ENCODE data around the gene MRPS23. TPM values are rescaled to one million over a fixed set of nuclear protein-coding genes. Genes with fewer than 3 reads are reported as not detected.

Gene MRPS23
- total RNA-seq, 1 donor from 2014 or later: 84.8 TPM

GRCh38 chr17:57874058-57874419, 24.2 kb upstream of the MRPS23 start:
- Mint-ChIP-seq H3K9me3 (no peaks in the 10 kb centered on the region), H3K27me3 (peaks cover 13% of the 10 kb centered on the region), H3K36me3 (ENCODE audit: low read depth) (no peaks in the 10 kb centered on the region), H3K4me1 (peaks cover 4% of the 10 kb centered on the region), H3K27ac (no peak overlapping the region), H3K4me3 (no peak overlapping the region)
- DNase-seq: no peak
- intact Hi-C loops (cut with micrococcal nuclease): no loop called here

- DNase-seq: no peak
- Mint-ChIP-seq H3K27ac (peak overlapping the region; percentile 51), H3K27me3 (peaks cover 13% of the 10 kb centered on the region), H3K36me3 (ENCODE audit: low read depth) (no peaks in the 10 kb centered on the region), H3K4me1 (peaks cover 6% of the 10 kb centered on the region), H3K4me3 (no peak overlapping the region), H3K9me3 (no peaks in the 10 kb centered on the region)
- intact Hi-C loops (cut with micrococcal nuclease): no loop called here
These were observed 23.6 kb upstream of the MRPS23 start for GRCh38 chr17:57873261-57874057.

- Mint-ChIP-seq H3K27me3 (peaks cover 13% of the 10 kb centered on the region), H3K4me3 (no peak overlapping the region), H3K36me3 (ENCODE audit: low read depth) (no peaks in the 10 kb centered on the region), H3K4me1 (peaks cover 12% of the 10 kb centered on the region), H3K9me3 (no peaks in the 10 kb centered on the region), H3K27ac (no peak overlapping the region)
- no peak for DNase-seq
- intact Hi-C loops (cut with micrococcal nuclease): no loop called here
These were observed 22.7 kb upstream of the MRPS23 start for GRCh38 chr17:57872536-57872935.

GRCh38 chr17:57871863-57872262, 22.0 kb upstream of the MRPS23 start:
- Mint-ChIP-seq H3K9me3 (no peaks in the 10 kb centered on the region), H3K4me1 (peaks cover 13% of the 10 kb centered on the region)
- intact Hi-C loops (cut with micrococcal nuclease): no loop called here

GRCh38 chr17:57871155-57871554, 21.3 kb upstream of the MRPS23 start:
- Mint-ChIP-seq H3K9me3 (no peaks in the 10 kb centered on the region), H3K27ac (no peak overlapping the region), H3K27me3 (peaks cover 11% of the 10 kb centered on the region), H3K4me3 (no peak overlapping the region), H3K4me1 (peaks cover 13% of the 10 kb centered on the region), H3K36me3 (ENCODE audit: low read depth) (no peaks in the 10 kb centered on the region)
- no peak for DNase-seq
- intact Hi-C loops (cut with micrococcal nuclease): no loop called here

More at GRCh38 chr17:57871863-57872262, 22.0 kb upstream of the MRPS23 start:
- Mint-ChIP-seq H3K27ac (no peak overlapping the region), H3K27me3 (peaks cover 13% of the 10 kb centered on the region), H3K36me3 (ENCODE audit: low read depth) (no peaks in the 10 kb centered on the region), H3K4me3 (no peak overlapping the region)
- DNase-seq: no peak

GRCh38 chr17:57870283-57870635, 20.4 kb upstream of the MRPS23 start:
- intact Hi-C loops (cut with micrococcal nuclease): no loop called here
- H3K9me3 Mint-ChIP-seq: no peaks in the 10 kb centered on the region

GRCh38 chr17:57869617-57870282, 19.9 kb upstream of the MRPS23 start:
- Mint-ChIP-seq H3K4me3 (no peak overlapping the region), H3K9me3 (no peaks in the 10 kb centered on the region), H3K27me3 (peaks cover 14% of the 10 kb centered on the region), H3K4me1 (peaks cover 13% of the 10 kb centered on the region), H3K36me3 (ENCODE audit: low read depth) (no peaks in the 10 kb centered on the region), H3K27ac (no peak overlapping the region)
- intact Hi-C loops (cut with micrococcal nuclease): no loop called here
- no peak for DNase-seq

More at GRCh38 chr17:57870283-57870635, 20.4 kb upstream of the MRPS23 start:
- Mint-ChIP-seq H3K4me1 (peaks cover 13% of the 10 kb centered on the region), H3K27me3 (peaks cover 10% of the 10 kb centered on the region), H3K36me3 (ENCODE audit: low read depth) (no peaks in the 10 kb centered on the region), H3K4me3 (no peak overlapping the region), H3K27ac (no peak overlapping the region)
- no peak for DNase-seq

- Mint-ChIP-seq H3K27ac (no peak overlapping the region), H3K36me3 (ENCODE audit: low read depth) (no peaks in the 10 kb centered on the region), H3K9me3 (no peaks in the 10 kb centered on the region), H3K4me3 (no peak overlapping the region), H3K4me1 (peaks cover 10% of the 10 kb centered on the region), H3K27me3 (peaks cover 16% of the 10 kb centered on the region)
- intact Hi-C loops (cut with micrococcal nuclease): loop anchor here (1.0 kb wide), 1 partner anchor 30 kb away; no protein-coding TSS in a partner anchor
- DNase-seq: no peak
These were observed 19.2 kb upstream of the MRPS23 start for GRCh38 chr17:57868910-57869616.

GRCh38 chr17:57868007-57868909, 18.4 kb upstream of the MRPS23 start:
- intact Hi-C loops (cut with micrococcal nuclease): loop anchor here (1.0 kb wide), 1 partner anchor 31 kb away; no protein-coding TSS in a partner anchor
- Mint-ChIP-seq H3K36me3 (ENCODE audit: low read depth) (no peaks in the 10 kb centered on the region), H3K27me3 (peaks cover 21% of the 10 kb centered on the region), H3K27ac (peak overlapping the region; percentile 72), H3K4me3 (peak overlapping the region; percentile 24), H3K9me3 (no peaks in the 10 kb centered on the region), H3K4me1 (peaks cover 9% of the 10 kb centered on the region)
- DNase-seq: peak; percentile 77

GRCh38 chr17:57867126-57867525, 17.3 kb upstream of the MRPS23 start:
- Mint-ChIP-seq H3K36me3 (ENCODE audit: low read depth) (no peaks in the 10 kb centered on the region), H3K4me3 (no peak overlapping the region), H3K4me1 (peaks cover 9% of the 10 kb centered on the region), H3K27me3 (peaks cover 32% of the 10 kb centered on the region), H3K27ac (no peak overlapping the region), H3K9me3 (no peaks in the 10 kb centered on the region)
- DNase-seq: no peak
- intact Hi-C loops (cut with micrococcal nuclease): no loop called here

- Mint-ChIP-seq H3K27me3 (peaks cover 30% of the 10 kb centered on the region), H3K27ac (no peak overlapping the region), H3K36me3 (ENCODE audit: low read depth) (no peaks in the 10 kb centered on the region), H3K4me3 (no peak overlapping the region), H3K9me3 (no peaks in the 10 kb centered on the region), H3K4me1 (peaks cover 9% of the 10 kb centered on the region)
- no peak for DNase-seq
- intact Hi-C loops (cut with micrococcal nuclease): no loop called here
These were observed 16.9 kb upstream of the MRPS23 start for GRCh38 chr17:57866723-57867122.

GRCh38 chr17:57866319-57866718, 16.5 kb upstream of the MRPS23 start:
- intact Hi-C loops (cut with micrococcal nuclease): no loop called here
- Mint-ChIP-seq H3K27me3 (peaks cover 30% of the 10 kb centered on the region), H3K36me3 (ENCODE audit: low read depth) (no peaks in the 10 kb centered on the region), H3K9me3 (no peaks in the 10 kb centered on the region), H3K4me3 (no peak overlapping the region), H3K27ac (no peak overlapping the region), H3K4me1 (peaks cover 9% of the 10 kb centered on the region)
- DNase-seq: no peak

- H3K27ac Mint-ChIP-seq: no peak overlapping the region
- no peak overlapping the region for H3K4me3 Mint-ChIP-seq
- intact Hi-C loops (cut with micrococcal nuclease): no loop called here
- H3K36me3 Mint-ChIP-seq (ENCODE audit: low read depth): no peaks in the 10 kb centered on the region
- H3K9me3 Mint-ChIP-seq: no peaks in the 10 kb centered on the region
- H3K27me3 Mint-ChIP-seq: peaks cover 42% of the 10 kb centered on the region
- no peak for DNase-seq
- H3K4me1 Mint-ChIP-seq: peaks cover 17% of the 10 kb centered on the region
These were observed 14.4 kb upstream of the MRPS23 start for GRCh38 chr17:57864273-57864672.
